CD14-positive monocyte (primary cell): Measurements from ENCODE around the gene MED31. TPM values are rescaled to one million over a fixed set of nuclear protein-coding genes. Genes with fewer than 3 reads are reported as not detected.
A peak's percentile ranks its signal among the peaks of the same experiment; 100 is the strongest.
"Not testable (repeated sequence)": the region's sequence is repeated elsewhere in the genome, so short reads cannot be mapped to it uniquely, and the experiment has no call there.

Experiments used
- DNase-seq, 3 donors: peaks; one replicate each; pipeline ENCODE4 v3.0.0-alpha.2; 2011 to 2022
- H2AFZ ChIP-seq: 2 replicates; pipeline ENCODE4 v1.6.0; 2012; ENCODE audit warnings: mild to moderate bottlenecking, low read depth, low read length, inconsistent platforms; ENCODE audit not compliant: insufficient read depth, poor library complexity, severe bottlenecking
- H3K27ac ChIP-seq, 2 donors: 1 replicate in 1 of 2; 2 replicates in 1 of 2; pipeline ENCODE4 v1.5.1; 2012 to 2013; ENCODE audit warnings: low read length in 2 of 2, control low read depth in 1 of 2, inconsistent platforms in 1 of 2, low read depth in 1 of 2, mild to moderate bottlenecking in 1 of 2
- H3K27me3 ChIP-seq, 2 donors: one replicate each; pipeline versions ENCODE4 v1.6.0 to v1.6.1; 2011 to 2013; ENCODE audit warnings: low read length in 2 of 2; ENCODE audit not compliant: control insufficient read depth in 2 of 2, insufficient read depth in 2 of 2
- H3K36me3 ChIP-seq, 2 donors: replicated peaks in 1 of 2; 1 replicate in 1 of 2; 2 replicates in 1 of 2; pipeline versions ENCODE4 v1.5.1 to v1.6.1; 2012 to 2013; ENCODE audit warnings: low read length in 2 of 2, control low read depth in 1 of 2, inconsistent platforms in 1 of 2, mild to moderate bottlenecking in 1 of 2; ENCODE audit not compliant: insufficient read depth in 2 of 2, control insufficient read depth in 1 of 2
- H3K4me1 ChIP-seq, 2 donors: 1 replicate in 1 of 2; 2 replicates in 1 of 2; pipeline versions ENCODE4 v1.5.1 to v1.6.1; 2012 to 2013; ENCODE audit warnings: low read length in 2 of 2, control low read depth in 1 of 2, inconsistent platforms in 1 of 2, mild to moderate bottlenecking in 1 of 2, moderate library complexity in 1 of 2; ENCODE audit not compliant: insufficient read depth in 2 of 2, control insufficient read depth in 1 of 2
- H3K4me2 ChIP-seq: replicated peaks from 2 replicates; pipeline ENCODE3; 2012; ENCODE audit warnings: low read length, moderate library complexity, mild to moderate bottlenecking; ENCODE audit not compliant: poor library complexity, severe bottlenecking; ENCODE audit errors: extremely low read depth
- H3K4me3 ChIP-seq, 3 experiments: fragments of 200-600 bp in 1 of 3; sonication (generic) in 1 of 3; replicated peaks in 1 of 3; 1 replicate in 2 of 3; 2 replicates in 1 of 3; pipeline ENCODE4 v1.5.1; 2011 to 2013; ENCODE audit warnings: low read length in 3 of 3, mild to moderate bottlenecking in 3 of 3, control low read depth in 2 of 3, low read depth in 2 of 3, inconsistent platforms in 1 of 3, moderate library complexity in 1 of 3
- H3K79me2 ChIP-seq: 2 replicates; pipeline ENCODE4 v1.6.0; 2012; ENCODE audit warnings: mild to moderate bottlenecking, control low read depth, inconsistent platforms, low read length, moderate library complexity; ENCODE audit not compliant: insufficient read depth
- H3K9ac ChIP-seq: 2 replicates; pipeline ENCODE4 v1.6.0; 2017; ENCODE audit warnings: low read length, mild to moderate bottlenecking; ENCODE audit not compliant: insufficient read depth, poor library complexity, severe bottlenecking
- H3K9me3 ChIP-seq, 2 donors: replicated peaks in 1 of 2; 1 replicate in 1 of 2; 2 replicates in 1 of 2; pipeline versions ENCODE4 v1.5.1 to v1.6.1; 2012 to 2013; ENCODE audit warnings: low read length in 2 of 2, control low read depth in 1 of 2; ENCODE audit not compliant: control insufficient read depth in 1 of 2, insufficient read depth in 1 of 2
- H4K20me1 ChIP-seq: 2 replicates; pipeline ENCODE4 v1.6.0; 2012; ENCODE audit warnings: mild to moderate bottlenecking, low read length, control low read depth, moderate library complexity; ENCODE audit not compliant: insufficient read depth
- H3K27ac Mint-ChIP-seq, 7 donors: one replicate each; pipeline ENCODE4 v1.8.0; 2020; ENCODE audit warnings: mild to moderate bottlenecking in 7 of 7, mixed read lengths in 7 of 7, moderate library complexity in 6 of 7, inconsistent platforms in 2 of 7
- H3K27me3 Mint-ChIP-seq, 3 donors: one replicate each; pipeline ENCODE4 v1.8.0; 2021 to 2022; ENCODE audit warnings: low read depth in 3 of 3, mild to moderate bottlenecking in 3 of 3, mixed read lengths in 3 of 3, moderate library complexity in 3 of 3, inconsistent platforms in 1 of 3
- H3K36me3 Mint-ChIP-seq, 2 donors: one replicate each; pipeline ENCODE4 v1.8.0; 2020; ENCODE audit warnings: mixed read lengths in 2 of 2, inconsistent platforms in 1 of 2, mild to moderate bottlenecking in 1 of 2
- H3K4me1 Mint-ChIP-seq: one replicate; pipeline ENCODE4 v1.8.0; 2020; ENCODE audit warnings: mild to moderate bottlenecking, mixed read lengths
- H3K4me3 Mint-ChIP-seq, 2 donors: one replicate each; pipeline ENCODE4 v1.8.0; 2020; ENCODE audit warnings: mild to moderate bottlenecking in 2 of 2, mixed read lengths in 2 of 2, moderate library complexity in 1 of 2
- H3K9me3 Mint-ChIP-seq, 7 donors: one replicate each; pipeline ENCODE4 v1.8.0; 2020 to 2022; ENCODE audit warnings: mixed read lengths in 7 of 7, mild to moderate bottlenecking in 6 of 7, moderate library complexity in 6 of 7, inconsistent platforms in 2 of 7
- CTCF ChIP-seq: fragments of 200-600 bp; IDR thresholded peaks from one replicate; pipeline ENCODE4 v1.8.0; 2022; ENCODE audit warnings: antibody characterized with exemption, mild to moderate bottlenecking
- WGBS: methylation state at CpG from one replicate; pipeline ENCODE4 v1.1.5; 2013; ENCODE audit warnings: missing lambda C conversion rate; ENCODE audit not compliant: insufficient coverage; 5-methylcytosine and 5-hydroxymethylcytosine counted together
- intact Hi-C, 2 donors: fragments of 100-400 bp; cut with micrococcal nuclease; formaldehyde crosslinking; loops; one replicate each; pipeline versions ENCODE4 v1.15.0 to v1.15.1; 2023
- polyA plus RNA-seq, 3 donors: library from polyadenylated mRNA; depleted of rRNA in 1 of 3; unstranded in 2 of 3; stranded (reverse) in 1 of 3; fragments of 300-500 nt in 2 of 3; fragments of >200 nt in 1 of 3; fragmentation: Illumina TruSeq in 2 of 3; gene quantifications; 1 replicate in 2 of 3; 2 replicates in 1 of 3; pipeline ENCODE4 v1.2.3, GENCODE V29; 2012 to 2021

MED31 gene
- polyA plus RNA-seq, 3 donors, result 6.8 to 38.2 (median 33.6) TPM

GRCh38 chr17:6657633-6658287 is 6.4 kb upstream of the MED31 start:
- no peak for DNase-seq
- no peak overlapping the region for H3K9ac ChIP-seq
- H3K9me3 Mint-ChIP-seq, result peaks cover 0 to 16% (median 5%) of the 10 kb centered on the region in 7 donors
- H3K36me3 Mint-ChIP-seq, result peaks cover 18% of the 10 kb centered on the region in 2 donors
- no peak overlapping the region for H3K27ac ChIP-seq
- H3K4me1 Mint-ChIP-seq, result peaks cover 66% of the 10 kb centered on the region
- no peaks in the 10 kb centered on the region for H4K20me1 ChIP-seq
- no peaks in the 10 kb centered on the region for H3K79me2 ChIP-seq
- no peak overlapping the region for H2AFZ ChIP-seq
- H3K9me3 ChIP-seq, result peaks cover 0 to 8% of the 10 kb centered on the region in 2 donors
- peaks cover 57 to 66% (median 58%) of the 10 kb centered on the region in 3 donors for H3K27me3 Mint-ChIP-seq
- no peak overlapping the region for H3K4me2 ChIP-seq
- no peaks in the 10 kb centered on the region for H3K36me3 ChIP-seq
- WGBS, result 97% methylated on average over 9 of the region's 18 CpGs
- H3K4me3 ChIP-seq, result peak overlapping the region in 1 of 3 experiments; percentile 44
- peaks cover 37 to 55% of the 10 kb centered on the region in 2 donors for H3K27me3 ChIP-seq
- peak overlapping the region in 2 of 7 donors; percentile 30 to 32 for H3K27ac Mint-ChIP-seq
- peak overlapping the region; percentile 64 to 77 for H3K4me3 Mint-ChIP-seq
- peaks cover 49 to 57% of the 10 kb centered on the region in 2 donors for H3K4me1 ChIP-seq
- TF ChIP-seq CTCF, result no peak
- intact Hi-C loops, result no loop called here

- H3K4me1 ChIP-seq, result peaks cover 55 to 63% of the 10 kb centered on the region in 2 donors
- DNase-seq, result not testable (repeated sequence)
Measured at GRCh38 chr17:6656797-6657632, 5.6 kb upstream of the MED31 start.

GRCh38 chr17:6655732-6656361 is 4.4 kb upstream of the MED31 start:
- H3K9me3 ChIP-seq, H3K27ac ChIP-seq, H3K4me2 ChIP-seq, H3K36me3 ChIP-seq, H4K20me1 ChIP-seq, H3K79me2 ChIP-seq, H2AFZ ChIP-seq, intact Hi-C loops, DNase-seq, H3K9ac ChIP-seq, H3K27ac Mint-ChIP-seq: not testable (repeated sequence)
- Histone ChIP-seq H3K4me3 (peak overlapping the region in 1 of 3 experiments; percentile 13), H3K4me1 (peaks cover 50 to 60% of the 10 kb centered on the region in 2 donors), H3K27me3 (peaks cover 42 to 61% of the 10 kb centered on the region in 2 donors)
- peaks cover 61 to 70% (median 64%) of the 10 kb centered on the region in 3 donors for H3K27me3 Mint-ChIP-seq
- peaks cover 60% of the 10 kb centered on the region for H3K4me1 Mint-ChIP-seq
- H3K4me3 Mint-ChIP-seq, result peak overlapping the region; percentile 54 to 84
- peaks cover 18 to 23% of the 10 kb centered on the region in 2 donors for H3K36me3 Mint-ChIP-seq
- no CpG with 5 or more reads among the region's 41 CpGs for WGBS
- H3K9me3 Mint-ChIP-seq, result peaks cover 0 to 18% (median 5%) of the 10 kb centered on the region in 7 donors

More at GRCh38 chr17:6656797-6657632, 5.6 kb upstream of the MED31 start:
- Mint-ChIP-seq H3K4me1 (peaks cover 65% of the 10 kb centered on the region), H3K27ac (peak overlapping the region in 1 of 7 donors; percentile 32), H3K36me3 (peaks cover 18 to 23% of the 10 kb centered on the region in 2 donors), H3K4me3 (peak overlapping the region; percentile 64 to 77), H3K27me3 (peaks cover 60 to 70% (median 63%) of the 10 kb centered on the region in 3 donors), H3K9me3 (peaks cover 0 to 20% (median 5%) of the 10 kb centered on the region in 7 donors)
- H3K36me3 ChIP-seq, H3K9me3 ChIP-seq, H3K79me2 ChIP-seq, H4K20me1 ChIP-seq, H3K27ac ChIP-seq, H3K9ac ChIP-seq, intact Hi-C loops: not testable (repeated sequence)
- WGBS, result 7% methylated on average over 18 of the region's 55 CpGs
- peak overlapping the region in 1 of 3 experiments; percentile 44 for H3K4me3 ChIP-seq
- peak overlapping the region; percentile 42 for H3K4me2 ChIP-seq
- H2AFZ ChIP-seq, result peak overlapping the region; percentile 41
- H3K27me3 ChIP-seq, result peaks cover 42 to 60% of the 10 kb centered on the region in 2 donors
